ENCODE data around the gene MAD2L2. TPM values are rescaled to one million over a fixed set of nuclear protein-coding genes. Genes with fewer than 3 reads are reported as not detected.
"Not testable (repeated sequence)": the region's sequence is repeated elsewhere in the genome, so short reads cannot be mapped to it uniquely, and the experiment has no call there.

MAD2L2 gene
- total RNA-seq, 2 donors from 2014 or later = 26.9 to 27.3 TPM

DNA sequence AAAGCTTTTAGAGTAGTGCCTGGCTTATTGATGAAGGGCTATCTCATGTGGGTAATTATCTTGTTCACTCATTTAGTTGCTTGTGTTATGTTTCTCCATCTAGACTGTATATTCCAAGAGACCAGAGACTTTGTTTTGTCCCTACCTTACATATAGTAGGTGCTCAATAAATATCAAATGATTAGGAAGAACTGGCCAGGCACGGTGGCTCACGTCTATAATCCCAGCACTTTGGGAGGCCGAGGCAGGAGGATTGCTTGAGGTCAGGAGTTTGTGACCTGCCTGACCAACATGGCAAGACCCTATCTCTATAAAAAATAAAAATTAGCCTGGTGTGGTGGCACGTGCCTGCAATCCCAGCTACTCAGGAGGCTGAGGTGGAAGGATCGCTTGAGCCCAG, 35.7 kb downstream of the MAD2L2 start:
- H3K27ac ChIP-seq = no peak overlapping the region
- H3K9me3 ChIP-seq = no peaks in the 10 kb centered on the region
- DNase-seq (ENCODE audit: low spot score) (no peak), ATAC-seq (ENCODE audit: insufficient number of reproducible peaks, low FRiP score, low read depth) (no peak)
- H3K27me3 ChIP-seq (replicated peaks; ENCODE audit: insufficient read depth) = peaks cover 5% of the 10 kb centered on the region
- TF ChIP-seq, protein P1, sequence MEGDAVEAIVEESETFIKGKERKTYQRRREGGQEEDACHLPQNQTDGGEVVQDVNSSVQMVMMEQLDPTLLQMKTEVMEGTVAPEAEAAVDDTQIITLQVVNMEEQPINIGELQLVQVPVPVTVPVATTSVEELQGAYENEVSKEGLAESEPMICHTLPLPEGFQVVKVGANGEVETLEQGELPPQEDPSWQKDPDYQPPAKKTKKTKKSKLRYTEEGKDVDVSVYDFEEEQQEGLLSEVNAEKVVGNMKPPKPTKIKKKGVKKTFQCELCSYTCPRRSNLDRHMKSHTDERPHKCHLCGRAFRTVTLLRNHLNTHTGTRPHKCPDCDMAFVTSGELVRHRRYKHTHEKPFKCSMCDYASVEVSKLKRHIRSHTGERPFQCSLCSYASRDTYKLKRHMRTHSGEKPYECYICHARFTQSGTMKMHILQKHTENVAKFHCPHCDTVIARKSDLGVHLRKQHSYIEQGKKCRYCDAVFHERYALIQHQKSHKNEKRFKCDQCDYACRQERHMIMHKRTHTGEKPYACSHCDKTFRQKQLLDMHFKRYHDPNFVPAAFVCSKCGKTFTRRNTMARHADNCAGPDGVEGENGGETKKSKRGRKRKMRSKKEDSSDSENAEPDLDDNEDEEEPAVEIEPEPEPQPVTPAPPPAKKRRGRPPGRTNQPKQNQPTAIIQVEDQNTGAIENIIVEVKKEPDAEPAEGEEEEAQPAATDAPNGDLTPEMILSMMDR (IDR thresholded peaks at IDR 0.05) = no peak
- no peaks in the 10 kb centered on the region for H3K36me3 ChIP-seq
- H3K4me3 ChIP-seq = no peak overlapping the region
- peaks cover 5 to 22% of the 10 kb centered on the region in 2 donors for H3K4me1 ChIP-seq (ENCODE audit: control insufficient read depth in 1 of 2, low read depth in 2 of 2)

GRCh38 chr1:11643782-11644181, 37.2 kb downstream of the MAD2L2 start:
- Histone ChIP-seq H3K4me1 (ENCODE audit: control insufficient read depth in 1 of 2, low read depth in 2 of 2) (peaks cover 5 to 10% of the 10 kb centered on the region in 2 donors), H3K27me3 (replicated peaks; ENCODE audit: insufficient read depth) (no peaks in the 10 kb centered on the region), H3K4me3 (no peak overlapping the region), H3K27ac (no peak overlapping the region), H3K9me3 (no peaks in the 10 kb centered on the region), H3K36me3 (no peaks in the 10 kb centered on the region)
- TF ChIP-seq, protein P1 (IDR thresholded peaks at IDR 0.05) = no peak
- ATAC-seq (ENCODE audit: insufficient number of reproducible peaks, low FRiP score, low read depth) (no peak), DNase-seq (ENCODE audit: low spot score) (no peak)

GRCh38 chr1:11642418-11643017, 38.4 kb downstream of the MAD2L2 start:
- H3K9me3 ChIP-seq; H3K27me3 ChIP-seq (replicated peaks; ENCODE audit: insufficient read depth); H3K4me1 ChIP-seq (ENCODE audit: control insufficient read depth in 1 of 2, low read depth in 2 of 2); H3K27ac ChIP-seq; H3K36me3 ChIP-seq; ATAC-seq (ENCODE audit: insufficient number of reproducible peaks, low FRiP score, low read depth); H3K4me3 ChIP-seq: not testable (repeated sequence)
- TF ChIP-seq, protein P1 (IDR thresholded peaks at IDR 0.05) = peak; percentile 97
- DNase-seq (ENCODE audit: low spot score) = peak; percentile 38

- Histone ChIP-seq H3K27me3 (replicated peaks; ENCODE audit: insufficient read depth) (no peaks in the 10 kb centered on the region), H3K4me3 (no peak overlapping the region), H3K9me3 (no peaks in the 10 kb centered on the region), H3K36me3 (no peaks in the 10 kb centered on the region), H3K4me1 (ENCODE audit: control insufficient read depth in 1 of 2, low read depth in 2 of 2) (no peaks in the 10 kb centered on the region), H3K27ac (no peak overlapping the region)
- no peak for DNase-seq (ENCODE audit: low spot score)
- ATAC-seq (ENCODE audit: insufficient number of reproducible peaks, low FRiP score, low read depth) = no peak
- TF ChIP-seq, protein P1 (IDR thresholded peaks at IDR 0.05) = no peak
Observed at GRCh38 chr1:11641776-11642305, 39.1 kb downstream of the MAD2L2 start.

GRCh38 chr1:11640944-11641343, 40.0 kb downstream of the MAD2L2 start:
- Histone ChIP-seq H3K4me1 (ENCODE audit: control insufficient read depth in 1 of 2, low read depth in 2 of 2) (no peaks in the 10 kb centered on the region), H3K9me3 (no peaks in the 10 kb centered on the region), H3K4me3 (no peak overlapping the region), H3K36me3 (no peaks in the 10 kb centered on the region), H3K27ac (no peak overlapping the region), H3K27me3 (replicated peaks; ENCODE audit: insufficient read depth) (no peaks in the 10 kb centered on the region)
- TF ChIP-seq, protein P1 (IDR thresholded peaks at IDR 0.05) = no peak
- ATAC-seq (ENCODE audit: insufficient number of reproducible peaks, low FRiP score, low read depth) = no peak
- no peak for DNase-seq (ENCODE audit: low spot score)

All from thoracic aorta (tissue), 2 donors.